Pons (tissue), 1 donor: Measurements from ENCODE around the gene NAT8L.

ENCODE experiments used
- DNase-seq: peaks from one replicate; pipeline ENCODE4 v3.0.0-alpha.2; 2016; ENCODE audit warnings: low spot score

The NAT8L gene

GRCh38 chr4:2045518-2045951 is 13.6 kb upstream of the NAT8L start:
- DNase-seq: no peak

GRCh38 chr4:2046031-2046961 is 12.8 kb upstream of the NAT8L start:
- no peak for DNase-seq

- no peak for DNase-seq
Observed at GRCh38 chr4:2047031-2047660, 12.0 kb upstream of the NAT8L start.

- no peak for DNase-seq
Observed at GRCh38 chr4:2047781-2048581, 11.1 kb upstream of the NAT8L start.

GRCh38 chr4:2048831-2049230 is 10.3 kb upstream of the NAT8L start:
- DNase-seq: no peak

GRCh38 chr4:2049381-2049780 is 9.7 kb upstream of the NAT8L start:
- DNase-seq: no peak

GRCh38 chr4:2049811-2050210 is 9.3 kb upstream of the NAT8L start:
- DNase-seq: no peak

GRCh38 chr4:2051086-2051485 is 8.0 kb upstream of the NAT8L start:
- no peak for DNase-seq

GRCh38 chr4:2054217-2054616 is 4.9 kb upstream of the NAT8L start:
- DNase-seq: no peak

- DNase-seq: no peak
Observed at GRCh38 chr4:2057382-2058065, 1.6 kb upstream of the NAT8L start.

GRCh38 chr4:2058264-2059045 is 672 bp upstream of the NAT8L start:
- no peak for DNase-seq

GRCh38 chr4:2059726-2060602 is 837 bp downstream of the NAT8L start:
- no peak for DNase-seq

- no peak for DNase-seq
Observed at GRCh38 chr4:2060611-2061185, 1.6 kb downstream of the NAT8L start.

- no peak for DNase-seq
Observed at GRCh38 chr4:2061186-2062131, 2.3 kb downstream of the NAT8L start.

- DNase-seq: no peak
Observed at GRCh38 chr4:2062168-2062807, 3.2 kb downstream of the NAT8L start.

GRCh38 chr4:2062808-2063524 is 3.8 kb downstream of the NAT8L start:
- DNase-seq: no peak

- no peak for DNase-seq
Observed at GRCh38 chr4:2063557-2064275, 4.6 kb downstream of the NAT8L start.
